ENCODE measurements around the gene HDAC4. TPM values are rescaled to one million over a fixed set of nuclear protein-coding genes. Genes with fewer than 3 reads are reported as not detected.

Gene HDAC4
- total and polyA plus RNA-seq, 9 of the 15 experiments (the other 6 are each of a cell fraction or from before 2014, with no cell fraction given): 0.11 to 20.2 (median 4.0) TPM

DNA sequence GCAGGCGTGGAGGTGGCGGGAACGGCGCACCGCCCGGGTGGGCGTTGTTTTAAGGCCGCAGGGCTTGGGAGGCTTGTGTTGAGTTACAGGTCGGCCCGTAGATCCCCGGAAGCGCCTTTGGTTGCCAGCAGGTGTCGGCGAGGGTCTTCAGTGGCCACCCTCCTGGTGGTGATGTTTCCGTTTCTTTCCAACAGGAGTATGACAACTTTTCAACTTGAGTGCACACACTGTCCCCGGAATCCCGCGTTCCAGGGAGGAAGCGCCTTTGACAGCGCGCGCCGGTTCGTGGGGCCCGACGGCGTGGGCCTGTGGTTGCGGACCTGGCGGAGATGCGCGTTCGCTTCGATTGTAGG, 1.0 kb upstream of the HDAC4 start (continued):
- TF ChIP-seq GATAD2B (IDR thresholded peaks at IDR 0.05; ENCODE audit: borderline replicate concordance) (0 out of 2 replicates have a peak, but pooled peaks have one; percentile 58), SRSF7 (optimal IDR thresholded peaks at IDR 0.05; ENCODE audit: low read depth, low read length) (no peak), SREBF2 (CRISPR knock-in tag; IDR thresholded peaks at IDR 0.05) (no peak), FOXM1 (IDR thresholded peaks at IDR 0.05; ENCODE audit: low read depth) (no peak), FOXM1 (CRISPR knock-in tag; IDR thresholded peaks at IDR 0.05; ENCODE audit: low read depth) (0 out of 2 replicates have a peak, but pooled peaks have one; percentile 18), JUNB (CRISPR knock-in tag; conservative IDR thresholded peaks at IDR 0.05) (no peak), TAF9B (IDR thresholded peaks at IDR 0.05; ENCODE audit: partially characterized antibody) (no peak), RBBP5 (IDR thresholded peaks at IDR 0.05; ENCODE audit: borderline replicate concordance, insufficient read depth, low read length, poor library complexity, severe bottlenecking) (no peak), KLF1 (tag; IDR thresholded peaks at IDR 0.05) (0 out of 2 replicates have a peak, but pooled peaks have one; percentile 26), ZNF175 (CRISPR knock-in tag; IDR thresholded peaks at IDR 0.05; ENCODE audit: low read depth) (peak; percentile 48; the same call in 1 of the 2 replicates), POU5F1 (IDR thresholded peaks at IDR 0.05; ENCODE audit: borderline replicate concordance, low read depth, low read length, partially characterized antibody) (no peak), ERF (CRISPR knock-in tag; IDR thresholded peaks at IDR 0.05) (0 out of 2 replicates have a peak, but pooled peaks have one; percentile 65), L3MBTL2 (IDR thresholded peaks at IDR 0.05) (peak; percentile 79; the same call in 1 of the 2 replicates)
- TF ChIP-seq, protein P1, sequence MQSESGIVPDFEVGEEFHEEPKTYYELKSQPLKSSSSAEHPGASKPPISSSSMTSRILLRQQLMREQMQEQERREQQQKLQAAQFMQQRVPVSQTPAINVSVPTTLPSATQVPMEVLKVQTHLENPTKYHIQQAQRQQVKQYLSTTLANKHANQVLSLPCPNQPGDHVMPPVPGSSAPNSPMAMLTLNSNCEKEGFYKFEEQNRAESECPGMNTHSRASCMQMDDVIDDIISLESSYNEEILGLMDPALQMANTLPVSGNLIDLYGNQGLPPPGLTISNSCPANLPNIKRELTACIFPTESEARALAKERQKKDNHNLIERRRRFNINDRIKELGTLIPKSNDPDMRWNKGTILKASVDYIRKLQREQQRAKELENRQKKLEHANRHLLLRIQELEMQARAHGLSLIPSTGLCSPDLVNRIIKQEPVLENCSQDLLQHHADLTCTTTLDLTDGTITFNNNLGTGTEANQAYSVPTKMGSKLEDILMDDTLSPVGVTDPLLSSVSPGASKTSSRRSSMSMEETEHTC (IDR thresholded peaks at IDR 0.05): no peak
- TF ChIP-seq, protein P2, sequence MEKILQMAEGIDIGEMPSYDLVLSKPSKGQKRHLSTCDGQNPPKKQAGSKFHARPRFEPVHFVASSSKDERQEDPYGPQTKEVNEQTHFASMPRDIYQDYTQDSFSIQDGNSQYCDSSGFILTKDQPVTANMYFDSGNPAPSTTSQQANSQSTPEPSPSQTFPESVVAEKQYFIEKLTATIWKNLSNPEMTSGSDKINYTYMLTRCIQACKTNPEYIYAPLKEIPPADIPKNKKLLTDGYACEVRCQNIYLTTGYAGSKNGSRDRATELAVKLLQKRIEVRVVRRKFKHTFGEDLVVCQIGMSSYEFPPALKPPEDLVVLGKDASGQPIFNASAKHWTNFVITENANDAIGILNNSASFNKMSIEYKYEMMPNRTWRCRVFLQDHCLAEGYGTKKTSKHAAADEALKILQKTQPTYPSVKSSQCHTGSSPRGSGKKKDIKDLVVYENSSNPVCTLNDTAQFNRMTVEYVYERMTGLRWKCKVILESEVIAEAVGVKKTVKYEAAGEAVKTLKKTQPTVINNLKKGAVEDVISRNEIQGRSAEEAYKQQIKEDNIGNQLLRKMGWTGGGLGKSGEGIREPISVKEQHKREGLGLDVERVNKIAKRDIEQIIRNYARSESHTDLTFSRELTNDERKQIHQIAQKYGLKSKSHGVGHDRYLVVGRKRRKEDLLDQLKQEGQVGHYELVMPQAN (IDR thresholded peaks at IDR 0.05; ENCODE audit: borderline replicate concordance): peak; percentile 40; the same call in 1 of the 2 replicates
- TF ChIP-seq, protein P3, sequence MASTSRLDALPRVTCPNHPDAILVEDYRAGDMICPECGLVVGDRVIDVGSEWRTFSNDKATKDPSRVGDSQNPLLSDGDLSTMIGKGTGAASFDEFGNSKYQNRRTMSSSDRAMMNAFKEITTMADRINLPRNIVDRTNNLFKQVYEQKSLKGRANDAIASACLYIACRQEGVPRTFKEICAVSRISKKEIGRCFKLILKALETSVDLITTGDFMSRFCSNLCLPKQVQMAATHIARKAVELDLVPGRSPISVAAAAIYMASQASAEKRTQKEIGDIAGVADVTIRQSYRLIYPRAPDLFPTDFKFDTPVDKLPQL (IDR thresholded peaks at IDR 0.05; ENCODE audit: extremely low read depth, insufficient read length): no peak
- TF ChIP-seq, protein P4, sequence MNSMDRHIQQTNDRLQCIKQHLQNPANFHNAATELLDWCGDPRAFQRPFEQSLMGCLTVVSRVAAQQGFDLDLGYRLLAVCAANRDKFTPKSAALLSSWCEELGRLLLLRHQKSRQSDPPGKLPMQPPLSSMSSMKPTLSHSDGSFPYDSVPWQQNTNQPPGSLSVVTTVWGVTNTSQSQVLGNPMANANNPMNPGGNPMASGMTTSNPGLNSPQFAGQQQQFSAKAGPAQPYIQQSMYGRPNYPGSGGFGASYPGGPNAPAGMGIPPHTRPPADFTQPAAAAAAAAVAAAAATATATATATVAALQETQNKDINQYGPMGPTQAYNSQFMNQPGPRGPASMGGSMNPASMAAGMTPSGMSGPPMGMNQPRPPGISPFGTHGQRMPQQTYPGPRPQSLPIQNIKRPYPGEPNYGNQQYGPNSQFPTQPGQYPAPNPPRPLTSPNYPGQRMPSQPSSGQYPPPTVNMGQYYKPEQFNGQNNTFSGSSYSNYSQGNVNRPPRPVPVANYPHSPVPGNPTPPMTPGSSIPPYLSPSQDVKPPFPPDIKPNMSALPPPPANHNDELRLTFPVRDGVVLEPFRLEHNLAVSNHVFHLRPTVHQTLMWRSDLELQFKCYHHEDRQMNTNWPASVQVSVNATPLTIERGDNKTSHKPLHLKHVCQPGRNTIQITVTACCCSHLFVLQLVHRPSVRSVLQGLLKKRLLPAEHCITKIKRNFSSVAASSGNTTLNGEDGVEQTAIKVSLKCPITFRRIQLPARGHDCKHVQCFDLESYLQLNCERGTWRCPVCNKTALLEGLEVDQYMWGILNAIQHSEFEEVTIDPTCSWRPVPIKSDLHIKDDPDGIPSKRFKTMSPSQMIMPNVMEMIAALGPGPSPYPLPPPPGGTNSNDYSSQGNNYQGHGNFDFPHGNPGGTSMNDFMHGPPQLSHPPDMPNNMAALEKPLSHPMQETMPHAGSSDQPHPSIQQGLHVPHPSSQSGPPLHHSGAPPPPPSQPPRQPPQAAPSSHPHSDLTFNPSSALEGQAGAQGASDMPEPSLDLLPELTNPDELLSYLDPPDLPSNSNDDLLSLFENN (IDR thresholded peaks at IDR 0.05; ENCODE audit: low read depth in 2 of 2, low read length in 2 of 2): no peak
- TF ChIP-seq, protein P5, sequence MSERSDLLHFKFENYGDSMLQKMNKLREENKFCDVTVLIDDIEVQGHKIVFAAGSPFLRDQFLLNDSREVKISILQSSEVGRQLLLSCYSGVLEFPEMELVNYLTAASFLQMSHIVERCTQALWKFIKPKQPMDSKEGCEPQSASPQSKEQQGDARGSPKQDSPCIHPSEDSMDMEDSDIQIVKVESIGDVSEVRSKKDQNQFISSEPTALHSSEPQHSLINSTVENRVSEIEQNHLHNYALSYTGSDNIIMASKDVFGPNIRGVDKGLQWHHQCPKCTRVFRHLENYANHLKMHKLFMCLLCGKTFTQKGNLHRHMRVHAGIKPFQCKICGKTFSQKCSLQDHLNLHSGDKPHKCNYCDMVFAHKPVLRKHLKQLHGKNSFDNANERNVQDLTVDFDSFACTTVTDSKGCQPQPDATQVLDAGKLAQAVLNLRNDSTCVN (CRISPR knock-in tag; IDR thresholded peaks at IDR 0.05): no peak
